HepG2 (cell line): Measurements from ENCODE around the gene CEP104. TPM values are rescaled to one million over a fixed set of nuclear protein-coding genes. Genes with fewer than 3 reads are reported as not detected.
A peak's percentile ranks its signal among the peaks of the same experiment; 100 is the strongest.

Experiments
- ADNP ChIP-seq: sonication (generic); formaldehyde crosslinking; IDR thresholded peaks from 2 replicates; pipeline ENCODE4 v1.4.0; 2020; ENCODE audit warnings: missing genetic modification reagents
- CENPBD1 ChIP-seq: sonication (generic); formaldehyde crosslinking; IDR thresholded peaks from 2 replicates; pipeline ENCODE4 v1.8.0; 2022; ENCODE audit warnings: missing genetic modification reagents, low read depth, mild to moderate bottlenecking, borderline replicate concordance
- ELF1 ChIP-seq: sonication (generic); formaldehyde crosslinking; IDR thresholded peaks from 2 replicates; pipeline ENCODE4 v1.4.0; 2020; ENCODE audit warnings: missing genetic modification reagents
- ELF3 ChIP-seq: IDR thresholded peaks from 2 replicates; pipeline ENCODE4 v1.6.1; 2016; ENCODE audit warnings: missing genetic modification reagents, missing compliant biosample characterization
- GATAD1 ChIP-seq: IDR thresholded peaks from 2 replicates; pipeline ENCODE4 v1.6.1; 2016; ENCODE audit warnings: missing genetic modification reagents, missing compliant biosample characterization
- GLMP ChIP-seq: sonication (generic); formaldehyde crosslinking; IDR thresholded peaks from 2 replicates; pipeline ENCODE4 v1.9.0; 2021; ENCODE audit warnings: missing genetic modification reagents, mild to moderate bottlenecking, borderline replicate concordance
- GPN1 ChIP-seq: sonication (generic); formaldehyde crosslinking; IDR thresholded peaks from 2 replicates; pipeline ENCODE4 v1.5.1; 2020; ENCODE audit warnings: missing genetic modification reagents, borderline replicate concordance
- HNRNPH1 ChIP-seq: fragments of 200-400 bp; formaldehyde crosslinking; optimal IDR thresholded peaks from 2 replicates; pipeline ENCODE3; 2017; ENCODE audit warnings: mild to moderate bottlenecking, low read depth, low read length
- IKZF1 ChIP-seq: fragments of 450-650 bp; IDR thresholded peaks from 2 replicates; pipeline ENCODE4 v1.7.1; 2016
- JDP2 ChIP-seq: sonication (generic); formaldehyde crosslinking; IDR thresholded peaks from 2 replicates; pipeline ENCODE4 v1.8.1; 2022; ENCODE audit warnings: missing genetic modification reagents, borderline replicate concordance
- KAT8 ChIP-seq: IDR thresholded peaks from 2 replicates; pipeline ENCODE4 v1.6.1; 2016; ENCODE audit warnings: missing genetic modification reagents, missing compliant biosample characterization
- KLF12 ChIP-seq: sonication (generic); formaldehyde crosslinking; IDR thresholded peaks from 2 replicates; pipeline ENCODE4 v1.4.0; 2020; ENCODE audit warnings: missing genetic modification reagents, borderline replicate concordance
- KLF6 ChIP-seq: IDR thresholded peaks from 2 replicates; pipeline ENCODE4 v1.8.0; 2016; ENCODE audit warnings: missing biosample characterization, missing genetic modification reagents
- MAF1 ChIP-seq: sonication (generic); formaldehyde crosslinking; IDR thresholded peaks from 2 replicates; pipeline ENCODE4 v1.5.0; 2020; ENCODE audit warnings: missing genetic modification reagents, borderline replicate concordance
- MBD4 ChIP-seq: IDR thresholded peaks from 2 replicates; pipeline ENCODE4 v1.6.1; 2012; ENCODE audit warnings: low read length, inconsistent platforms, borderline replicate concordance
- MED1 ChIP-seq: sonication (generic); formaldehyde crosslinking; IDR thresholded peaks from 2 replicates; pipeline ENCODE4 v1.4.0; 2020; ENCODE audit warnings: missing genetic modification reagents
- MNT ChIP-seq: fragments of 450-650 bp; IDR thresholded peaks from 2 replicates; pipeline ENCODE4 v1.6.1; 2016
- NCOR1 ChIP-seq: fragments of 200-600 bp; sonication (generic); IDR thresholded peaks from 2 replicates; pipeline ENCODE4 v1.7.0; 2017; ENCODE audit warnings: antibody characterized with exemption, low read length, borderline replicate concordance
- NFRKB ChIP-seq: fragments of 450-650 bp; IDR thresholded peaks from 2 replicates; pipeline ENCODE4 v1.6.1; 2017
- RBAK ChIP-seq: sonication (generic); formaldehyde crosslinking; IDR thresholded peaks from 2 replicates; pipeline ENCODE4 v1.5.1; 2020; ENCODE audit warnings: mild to moderate bottlenecking, missing genetic modification reagents
- RBM39 ChIP-seq: fragments of 200-400 bp; formaldehyde crosslinking; IDR thresholded peaks from one replicate; pipeline ENCODE4 v1.6.1; 2018; ENCODE audit warnings: antibody characterized with exemption, mild to moderate bottlenecking, low read depth, low read length; ENCODE audit not compliant: poor library complexity, severe bottlenecking
- REXO4 ChIP-seq: sonication (generic); formaldehyde crosslinking; IDR thresholded peaks from 2 replicates; pipeline ENCODE4 v1.8.0; 2022; ENCODE audit warnings: missing genetic modification reagents, mild to moderate bottlenecking, borderline replicate concordance
- STAG1 ChIP-seq: sonication (generic); formaldehyde crosslinking; IDR thresholded peaks from 2 replicates; pipeline ENCODE4 v1.4.0; 2020; ENCODE audit warnings: missing genetic modification reagents
- ZBTB7A ChIP-seq: sonication (generic); formaldehyde crosslinking; IDR thresholded peaks from 2 replicates; pipeline ENCODE4 v1.8.0; 2022; ENCODE audit warnings: mild to moderate bottlenecking, missing genetic modification reagents
- ZKSCAN8 ChIP-seq: IDR thresholded peaks from 2 replicates; pipeline ENCODE4 v1.6.1; 2016; ENCODE audit warnings: borderline replicate concordance, missing genetic modification reagents, missing compliant biosample characterization
- ZMAT5 ChIP-seq: sonication (generic); formaldehyde crosslinking; IDR thresholded peaks from 2 replicates; pipeline ENCODE4 v1.5.0; 2020; ENCODE audit warnings: mild to moderate bottlenecking, low read depth, missing genetic modification reagents, borderline replicate concordance
- ZNF10 ChIP-seq: sonication (generic); formaldehyde crosslinking; IDR thresholded peaks from 2 replicates; pipeline ENCODE4 v1.4.0; 2020; ENCODE audit warnings: mild to moderate bottlenecking, low read depth, missing genetic modification reagents, borderline replicate concordance
- ZNF20 ChIP-seq: sonication (generic); formaldehyde crosslinking; IDR thresholded peaks from 2 replicates; pipeline ENCODE4 v1.4.0; 2020; ENCODE audit warnings: mild to moderate bottlenecking, moderate library complexity, missing genetic modification reagents
- ZNF382 ChIP-seq: sonication (generic); formaldehyde crosslinking; IDR thresholded peaks from 2 replicates; pipeline ENCODE4 v1.5.0; 2020; ENCODE audit warnings: missing genetic modification reagents, mild to moderate bottlenecking, borderline replicate concordance
- ZNF572 ChIP-seq: sonication (generic); formaldehyde crosslinking; IDR thresholded peaks from 2 replicates; pipeline ENCODE4 v1.5.1; 2020; ENCODE audit warnings: mild to moderate bottlenecking, missing genetic modification reagents
- polyA plus RNA-seq, 8 experiments: library from polyadenylated mRNA; depleted of rRNA in 3 of 8; stranded (reverse) in 7 of 8; unstranded in 1 of 8; fragments of >200 nt; fragmentation: Illumina TruSeq in 4 of 8; extraction: Trizol in 4 of 8; gene quantifications; 2 replicates each; pipeline versions ENCODE4 v1.2.1 to v1.2.3, GENCODE V29; 2011 to 2016; ENCODE audit warnings: low read depth in 4 of 8, missing spikeins in 1 of 8, mixed read lengths in 1 of 8; ENCODE audit not compliant: insufficient read depth in 1 of 8
- total RNA-seq, 5 experiments: library from RNA; depleted of rRNA; stranded (reverse); fragments of >200 nt; fragmentation: Illumina TruSeq; extraction: Trizol; gene quantifications; 2 replicates each; pipeline ENCODE4 v1.2.3, GENCODE V29; 2016; ENCODE audit warnings: low read depth in 1 of 5

Gene CEP104
- total and polyA plus RNA-seq, 2 of the 13 experiments (the other 11 are each of a cell fraction or from before 2014, with no cell fraction given) = 20.4 to 30.1 TPM

GRCh38 chr1:3900150-3900968 lies 43.3 kb upstream of the CEP104 start, which contains the start of gene C1orf174 (continued):
- TF ChIP-seq ELF1 = peak; percentile 70
- no peak for TF ChIP-seq STAG1 (CRISPR knock-in tag)
- TF ChIP-seq HNRNPH1 = no peak
- peak; percentile 33; the same call in 1 of the 2 replicates for TF ChIP-seq MED1 (CRISPR knock-in tag)
- peak; percentile 48; the same call in 1 of the 2 replicates for TF ChIP-seq ELF3 (CRISPR knock-in tag)
- no peak for TF ChIP-seq ZNF20 (CRISPR knock-in tag)
- TF ChIP-seq KAT8 (CRISPR knock-in tag) = peak; percentile 76
- TF ChIP-seq RBAK = no peak
- peak; percentile 56 for TF ChIP-seq GATAD1
- TF ChIP-seq MNT = no peak
- no peak for TF ChIP-seq ZNF572
- no peak for TF ChIP-seq ZMAT5 (CRISPR knock-in tag)
- no peak for TF ChIP-seq ZNF382
- no peak for TF ChIP-seq MAF1 (CRISPR knock-in tag)
- no peak for TF ChIP-seq GPN1 (CRISPR knock-in tag)
- TF ChIP-seq ZKSCAN8 (CRISPR knock-in tag) = no peak
- TF ChIP-seq KLF12 (CRISPR knock-in tag) = no peak; the same call in 1 of the 2 replicates
- TF ChIP-seq NCOR1 = no peak; the same call in 1 of the 2 replicates
- peak; percentile 93 for TF ChIP-seq NFRKB
- no peak; the same call in 1 of the 2 replicates for TF ChIP-seq GLMP (CRISPR knock-in tag)
- TF ChIP-seq IKZF1 = no peak
- TF ChIP-seq JDP2 (CRISPR knock-in tag) = no peak
- no peak for TF ChIP-seq CENPBD1 (CRISPR knock-in tag)
- TF ChIP-seq REXO4 (CRISPR knock-in tag) = no peak
- peak; percentile 72 for TF ChIP-seq ZBTB7A (CRISPR knock-in tag)
- TF ChIP-seq RBM39 = peak; percentile 47
- TF ChIP-seq KLF6 = peak; percentile 74; the same call in 1 of the 2 replicates
- TF ChIP-seq ADNP (CRISPR knock-in tag) = no peak
- no peak for TF ChIP-seq MBD4
- TF ChIP-seq ZNF10 (CRISPR knock-in tag) = no peak
